Measurements from ENCODE around the gene CTCFL.

CTCFL gene

DNA sequence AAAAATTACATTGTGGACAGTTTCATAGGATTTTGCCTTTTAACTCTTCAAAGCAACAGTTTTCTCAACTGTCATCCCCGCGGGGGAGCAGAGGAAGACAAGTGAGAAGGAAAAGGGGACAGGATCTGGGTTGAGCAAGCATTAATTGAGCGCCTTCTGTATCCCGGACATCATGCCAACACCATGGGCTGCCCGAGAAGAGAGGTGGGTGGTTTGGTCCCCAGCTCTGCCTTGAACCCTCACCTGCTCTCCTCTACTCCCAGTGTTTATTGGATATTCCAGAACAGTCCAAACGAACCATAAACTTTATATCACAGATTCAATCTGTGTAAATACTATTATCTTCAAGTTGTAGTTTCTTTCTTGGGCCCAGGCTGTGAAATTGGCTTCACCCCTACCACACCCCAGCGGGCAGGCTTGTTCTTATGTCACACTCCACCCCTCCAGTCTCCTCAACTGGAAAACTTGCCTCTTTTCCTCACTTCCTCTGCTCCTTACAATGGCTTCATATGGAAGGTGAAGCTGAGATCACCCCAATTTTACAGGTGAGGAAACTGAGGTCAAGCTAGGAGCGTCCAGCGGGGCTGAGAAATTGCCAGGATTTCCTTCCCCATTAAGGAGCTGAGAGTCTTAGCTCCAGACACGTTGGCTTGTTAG is 42.0 kb upstream of the CTCFL start:
- WGBS, 2 experiments: 89 to 95% methylated on average over 9 to 10 of the region's 10 CpGs
- no peaks in the 10 kb centered on the region for H3K27me3 ChIP-seq (ENCODE audit: control insufficient read depth, insufficient read depth, low read length, poor library complexity, severe bottlenecking)

DNA sequence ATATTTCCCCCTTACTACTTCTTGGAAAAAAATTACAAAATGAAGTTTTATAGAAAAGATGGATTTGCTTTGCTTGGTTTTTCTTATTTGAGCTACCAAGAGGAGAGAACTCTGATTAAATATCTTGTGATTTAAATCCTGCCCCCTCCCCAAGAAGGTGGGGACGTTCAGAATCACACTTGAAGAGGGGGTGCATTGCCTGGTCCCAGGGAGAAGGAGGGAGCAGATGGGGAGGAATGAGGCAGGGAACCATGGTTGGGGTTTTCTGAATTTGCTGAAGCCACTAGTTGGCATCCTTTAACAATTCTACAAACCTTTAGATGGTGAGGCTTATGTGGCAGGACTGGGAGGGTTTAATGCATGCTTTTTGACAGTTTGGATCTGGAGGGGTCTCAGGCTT is 41.5 kb upstream of the CTCFL start:
- Histone ChIP-seq H3K4me3 (ENCODE audit: insufficient read depth, low read depth, low read length) (no peak overlapping the region), H3K36me3 (ENCODE audit: control insufficient read depth, insufficient read depth, low read length) (no peaks in the 10 kb centered on the region), H3K4me1 (ENCODE audit: control insufficient read depth, insufficient read depth, low read length) (peaks cover 10% of the 10 kb centered on the region), H3K27ac (ENCODE audit: insufficient read depth, low read depth, low read length, poor library complexity, severe bottlenecking) (no peak overlapping the region), H3K27me3 (ENCODE audit: control insufficient read depth, insufficient read depth, low read length, poor library complexity, severe bottlenecking) (no peaks in the 10 kb centered on the region), H3K9me3 (ENCODE audit: control insufficient read depth, low read length) (no peaks in the 10 kb centered on the region)
- 44 to 46% methylated on average over 1 of the region's 1 CpG for WGBS, 2 experiments

More for the DNA sequence above, 42.0 kb upstream of the CTCFL start:
- H3K4me3 ChIP-seq (ENCODE audit: insufficient read depth, low read depth, low read length): no peak overlapping the region
- H3K27ac ChIP-seq (ENCODE audit: insufficient read depth, low read depth, low read length, poor library complexity, severe bottlenecking): no peak overlapping the region
- no peaks in the 10 kb centered on the region for H3K9me3 ChIP-seq (ENCODE audit: control insufficient read depth, low read length)
- H3K36me3 ChIP-seq (ENCODE audit: control insufficient read depth, insufficient read depth, low read length): no peaks in the 10 kb centered on the region
- peaks cover 10% of the 10 kb centered on the region for H3K4me1 ChIP-seq (ENCODE audit: control insufficient read depth, insufficient read depth, low read length)

- 92 to 94% methylated on average over 11 of the region's 11 CpGs for WGBS, 2 experiments
- H3K9me3 ChIP-seq (ENCODE audit: control insufficient read depth, low read length): no peaks in the 10 kb centered on the region
- no peaks in the 10 kb centered on the region for H3K36me3 ChIP-seq (ENCODE audit: control insufficient read depth, insufficient read depth, low read length)
- no peak overlapping the region for H3K4me3 ChIP-seq (ENCODE audit: insufficient read depth, low read depth, low read length)
- H3K4me1 ChIP-seq (ENCODE audit: control insufficient read depth, insufficient read depth, low read length): no peaks in the 10 kb centered on the region
- no peak overlapping the region for H3K27ac ChIP-seq (ENCODE audit: insufficient read depth, low read depth, low read length, poor library complexity, severe bottlenecking)
- H3K27me3 ChIP-seq (ENCODE audit: control insufficient read depth, insufficient read depth, low read length, poor library complexity, severe bottlenecking): no peaks in the 10 kb centered on the region
These were observed 40.2 kb upstream of the CTCFL start for GRCh38 chr20:57564951-57565642.

GRCh38 chr20:57564180-57564802 is 39.4 kb upstream of the CTCFL start:
- WGBS, 2 experiments: 95 to 96% methylated on average over 14 of the region's 14 CpGs
- Histone ChIP-seq H3K36me3 (ENCODE audit: control insufficient read depth, insufficient read depth, low read length) (no peaks in the 10 kb centered on the region), H3K4me1 (ENCODE audit: control insufficient read depth, insufficient read depth, low read length) (no peaks in the 10 kb centered on the region), H3K27ac (ENCODE audit: insufficient read depth, low read depth, low read length, poor library complexity, severe bottlenecking) (no peak overlapping the region), H3K9me3 (ENCODE audit: control insufficient read depth, low read length) (no peaks in the 10 kb centered on the region), H3K4me3 (ENCODE audit: insufficient read depth, low read depth, low read length) (no peak overlapping the region), H3K27me3 (ENCODE audit: control insufficient read depth, insufficient read depth, low read length, poor library complexity, severe bottlenecking) (no peaks in the 10 kb centered on the region)

- 95 to 96% methylated on average over 12 of the region's 12 CpGs for WGBS, 2 experiments
These were observed 38.6 kb upstream of the CTCFL start for GRCh38 chr20:57563522-57563921.

GRCh38 chr20:57562541-57563465 is 37.9 kb upstream of the CTCFL start:
- no peaks in the 10 kb centered on the region for H3K27me3 ChIP-seq (ENCODE audit: control insufficient read depth, insufficient read depth, low read length, poor library complexity, severe bottlenecking)
- no peaks in the 10 kb centered on the region for H3K9me3 ChIP-seq (ENCODE audit: control insufficient read depth, low read length)

More at GRCh38 chr20:57563522-57563921, 38.6 kb upstream of the CTCFL start:
- no peak overlapping the region for H3K27ac ChIP-seq (ENCODE audit: insufficient read depth, low read depth, low read length, poor library complexity, severe bottlenecking)
- no peaks in the 10 kb centered on the region for H3K9me3 ChIP-seq (ENCODE audit: control insufficient read depth, low read length)
- no peaks in the 10 kb centered on the region for H3K27me3 ChIP-seq (ENCODE audit: control insufficient read depth, insufficient read depth, low read length, poor library complexity, severe bottlenecking)
- H3K36me3 ChIP-seq (ENCODE audit: control insufficient read depth, insufficient read depth, low read length): no peaks in the 10 kb centered on the region
- no peak overlapping the region for H3K4me3 ChIP-seq (ENCODE audit: insufficient read depth, low read depth, low read length)
- H3K4me1 ChIP-seq (ENCODE audit: control insufficient read depth, insufficient read depth, low read length): no peaks in the 10 kb centered on the region

DNA sequence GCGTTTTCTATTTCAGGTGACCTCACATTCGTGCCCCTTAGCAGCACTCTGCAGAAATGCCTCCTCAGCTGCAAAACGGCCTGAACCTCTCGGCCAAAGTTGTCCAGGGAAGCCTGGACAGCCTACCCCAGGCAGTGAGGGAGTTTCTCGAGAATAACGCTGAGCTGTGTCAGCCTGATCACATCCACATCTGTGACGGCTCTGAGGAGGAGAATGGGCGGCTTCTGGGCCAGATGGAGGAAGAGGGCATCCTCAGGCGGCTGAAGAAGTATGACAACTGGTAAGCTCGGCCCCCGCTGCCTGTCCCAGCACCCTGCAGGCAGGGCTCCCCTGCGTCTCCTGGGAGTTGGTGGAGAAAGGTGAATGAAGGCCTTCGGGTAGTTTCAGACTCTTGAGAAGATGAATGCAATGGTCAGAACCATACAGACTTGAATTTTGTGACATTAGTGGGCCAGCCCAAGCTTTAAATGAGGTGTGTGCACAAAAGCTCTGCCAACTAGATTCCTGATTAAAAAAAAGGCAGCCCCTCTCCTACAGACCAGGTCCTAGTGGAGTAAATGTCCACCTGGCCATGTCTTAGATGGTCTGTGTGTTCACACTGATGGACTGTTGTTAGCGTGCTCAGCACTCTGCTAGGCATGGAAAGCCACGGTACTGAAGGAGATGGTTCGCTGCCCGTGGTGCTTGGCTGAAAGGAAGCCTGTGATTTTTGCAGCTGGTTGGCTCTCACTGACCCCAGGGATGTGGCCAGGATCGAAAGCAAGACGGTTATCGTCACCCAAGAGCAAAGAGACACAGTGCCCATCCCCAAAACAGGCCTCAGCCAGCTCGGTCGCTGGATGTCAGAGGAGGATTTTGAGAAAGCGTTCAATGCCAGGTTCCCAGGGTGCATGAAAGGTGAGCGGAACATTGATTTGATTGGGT is 36.7 kb upstream of the CTCFL start:
- Histone ChIP-seq H3K4me3 (ENCODE audit: insufficient read depth, low read depth, low read length) (no peak overlapping the region), H3K27me3 (ENCODE audit: control insufficient read depth, insufficient read depth, low read length, poor library complexity, severe bottlenecking) (no peaks in the 10 kb centered on the region), H3K27ac (ENCODE audit: insufficient read depth, low read depth, low read length, poor library complexity, severe bottlenecking) (no peak overlapping the region), H3K36me3 (ENCODE audit: control insufficient read depth, insufficient read depth, low read length) (no peaks in the 10 kb centered on the region), H3K9me3 (ENCODE audit: control insufficient read depth, low read length) (no peaks in the 10 kb centered on the region), H3K4me1 (ENCODE audit: control insufficient read depth, insufficient read depth, low read length) (no peaks in the 10 kb centered on the region)
- 92 to 93% methylated on average over 24 of the region's 24 CpGs for WGBS, 2 experiments

More at GRCh38 chr20:57562541-57563465, 37.9 kb upstream of the CTCFL start:
- Histone ChIP-seq H3K4me3 (ENCODE audit: insufficient read depth, low read depth, low read length) (no peak overlapping the region), H3K27ac (ENCODE audit: insufficient read depth, low read depth, low read length, poor library complexity, severe bottlenecking) (no peak overlapping the region), H3K4me1 (ENCODE audit: control insufficient read depth, insufficient read depth, low read length) (no peaks in the 10 kb centered on the region), H3K36me3 (ENCODE audit: control insufficient read depth, insufficient read depth, low read length) (no peaks in the 10 kb centered on the region)
- WGBS, 2 experiments: 94 to 95% methylated on average over 35 of the region's 35 CpGs

GRCh38 chr20:57560554-57561355 is 35.8 kb upstream of the CTCFL start, which contains the start of gene PCK1:
TSS of gene PCK1 (plus strand) at chr20:57561110. CDS start at chr20:57561412, 302 bp downstream.
- Histone ChIP-seq H3K4me1 (ENCODE audit: control insufficient read depth, insufficient read depth, low read length) (no peaks in the 10 kb centered on the region), H3K27me3 (ENCODE audit: control insufficient read depth, insufficient read depth, low read length, poor library complexity, severe bottlenecking) (no peaks in the 10 kb centered on the region), H3K36me3 (ENCODE audit: control insufficient read depth, insufficient read depth, low read length) (no peaks in the 10 kb centered on the region), H3K4me3 (ENCODE audit: insufficient read depth, low read depth, low read length) (no peak within 1 kb of the TSS), H3K9me3 (ENCODE audit: control insufficient read depth, low read length) (no peaks in the 10 kb centered on the region), H3K27ac (ENCODE audit: insufficient read depth, low read depth, low read length, poor library complexity, severe bottlenecking) (no peak within 1 kb of the TSS)
- WGBS, 2 experiments: 90% methylated on average over 14 of the region's 14 CpGs

Measured in ectodermal cell (in vitro differentiated cells).